ENCODE measurements around the gene PIKFYVE. TPM values are rescaled to one million over a fixed set of nuclear protein-coding genes. Genes with fewer than 3 reads are reported as not detected.
A peak's percentile ranks its signal among the peaks of the same experiment; 100 is the strongest.

PIKFYVE gene
- total and polyA plus RNA-seq, 7 experiments from 2014 or later, result 5.9 to 52.3 (median 36.5) TPM

GRCh38 chr2:208366215-208367127 is 100.4 kb downstream of the PIKFYVE start:
- Mint-ChIP-seq H3K27ac (no peak overlapping the region), H3K9me3 (peaks cover under 1 to 21% (median 8%) of the 10 kb centered on the region in 11 donors), H3K4me1 (peaks cover 0 to 8% (median 0%) of the 10 kb centered on the region in 7 donors), H3K36me3 (peaks cover 2 to 11% (median 7%) of the 10 kb centered on the region in 5 donors), H3K4me3 (no peak overlapping the region), H3K27me3 (peaks cover 0 to 17% (median 11%) of the 10 kb centered on the region in 5 donors)
- ATAC-seq, result peak; percentile 46
- POLR2A ChIA-PET, result interaction anchor here (0.7 kb wide), 1 partner anchor 75 kb away, joined by 3 read pairs; no protein-coding TSS in a partner anchor
- intact Hi-C loops (cut with micrococcal nuclease), result no loop called here
- H3K4me3 ChIP-seq (ENCODE audit: low read length), result no peak overlapping the region
- H3K27ac ChIP-seq (ENCODE audit: low read depth, low read length), result no peak overlapping the region
- peaks cover 0 to 4% (median 0%) of the 10 kb centered on the region in 3 experiments for H3K9me3 ChIP-seq (ENCODE audit: control insufficient read depth in 2 of 3, low read length in 3 of 3)
- CTCF ChIA-PET, result no interaction called here
- H3K4me1 ChIP-seq (ENCODE audit: control insufficient read depth in 2 of 2, insufficient read depth in 2 of 2, low read length in 2 of 2), result peaks cover 0 to 4% of the 10 kb centered on the region in 2 donors
- H3K27me3 ChIP-seq (ENCODE audit: control insufficient read depth in 2 of 2, insufficient read depth in 2 of 2, low read length in 2 of 2), result peaks cover 0 to 2% of the 10 kb centered on the region in 2 donors
- no peaks in the 10 kb centered on the region for H3K36me3 ChIP-seq (ENCODE audit: control insufficient read depth in 2 of 3, insufficient read depth in 3 of 3, low read length in 3 of 3)
- no peak for DNase-seq

DNA sequence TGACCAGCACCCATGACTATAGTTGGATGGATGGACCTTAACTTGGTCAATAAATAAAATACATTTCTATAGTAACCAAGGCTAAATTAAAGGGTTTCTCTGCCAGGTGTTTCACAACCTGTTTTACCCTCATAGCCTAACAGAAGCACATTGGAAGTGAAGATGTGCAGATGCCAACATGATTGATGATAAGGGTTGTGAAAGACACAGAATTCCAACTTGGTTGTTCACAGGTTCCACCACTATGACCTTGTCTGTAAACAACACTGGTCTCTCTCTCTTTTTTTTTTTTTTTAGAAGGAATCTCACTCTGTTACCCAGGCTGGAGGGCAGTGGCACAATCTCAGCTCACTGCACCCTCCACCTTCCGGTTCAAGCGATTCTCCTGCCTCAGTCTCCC is 103.0 kb downstream of the PIKFYVE start:
- H3K9me3 ChIP-seq (ENCODE audit: control insufficient read depth in 2 of 3, low read length in 3 of 3), result peaks cover 0 to 4% (median 0%) of the 10 kb centered on the region in 3 experiments
- peaks cover 0 to 2% of the 10 kb centered on the region in 2 donors for H3K27me3 ChIP-seq (ENCODE audit: control insufficient read depth in 2 of 2, insufficient read depth in 2 of 2, low read length in 2 of 2)
- DNase-seq (no peak), ATAC-seq (no peak)
- H3K36me3 ChIP-seq (ENCODE audit: control insufficient read depth in 2 of 3, insufficient read depth in 3 of 3, low read length in 3 of 3), result no peaks in the 10 kb centered on the region
- H3K4me3 Mint-ChIP-seq, result no peak overlapping the region
- POLR2A ChIA-PET, result no interaction called here
- CTCF ChIA-PET, result no interaction called here
- H3K27ac Mint-ChIP-seq, result no peak overlapping the region
- no peaks in the 10 kb centered on the region for H3K4me1 Mint-ChIP-seq
- peaks cover 0 to 17% (median 11%) of the 10 kb centered on the region in 5 donors for H3K27me3 Mint-ChIP-seq
- H3K36me3 Mint-ChIP-seq, result peaks cover 0 to 9% (median 7%) of the 10 kb centered on the region in 5 donors
- H3K27ac ChIP-seq (ENCODE audit: low read depth, low read length), result no peak overlapping the region
- H3K4me1 ChIP-seq (ENCODE audit: control insufficient read depth in 2 of 2, insufficient read depth in 2 of 2, low read length in 2 of 2), result peaks cover 0 to 2% of the 10 kb centered on the region in 2 donors
- intact Hi-C loops (cut with micrococcal nuclease), result no loop called here
- H3K9me3 Mint-ChIP-seq, result peaks cover 0 to 21% (median 8%) of the 10 kb centered on the region in 11 donors
- H3K4me3 ChIP-seq (ENCODE audit: low read length), result no peak overlapping the region

- Histone ChIP-seq H3K9me3 (ENCODE audit: control insufficient read depth in 2 of 3, low read length in 3 of 3) (no peaks in the 10 kb centered on the region), H3K4me3 (ENCODE audit: low read length) (no peak overlapping the region), H3K27me3 (ENCODE audit: control insufficient read depth in 2 of 2, insufficient read depth in 2 of 2, low read length in 2 of 2) (peaks cover 0 to 2% of the 10 kb centered on the region in 2 donors), H3K36me3 (ENCODE audit: control insufficient read depth in 2 of 3, insufficient read depth in 3 of 3, low read length in 3 of 3) (no peaks in the 10 kb centered on the region), H3K27ac (ENCODE audit: low read depth, low read length) (no peak overlapping the region), H3K4me1 (ENCODE audit: control insufficient read depth in 2 of 2, insufficient read depth in 2 of 2, low read length in 2 of 2) (no peaks in the 10 kb centered on the region)
- Mint-ChIP-seq H3K27me3 (peaks cover 4 to 14% (median 12%) of the 10 kb centered on the region in 5 donors), H3K4me1 (no peaks in the 10 kb centered on the region), H3K9me3 (peaks cover 0 to 6% (median 1%) of the 10 kb centered on the region in 11 donors), H3K27ac (no peak overlapping the region), H3K4me3 (no peak overlapping the region), H3K36me3 (peaks cover 0 to 3% (median 0%) of the 10 kb centered on the region in 5 donors)
- intact Hi-C loops (cut with micrococcal nuclease), result no loop called here
- no peak for ATAC-seq
- no peak for DNase-seq
- POLR2A ChIA-PET, result no interaction called here
- CTCF ChIA-PET, result no interaction called here
Measured at GRCh38 chr2:208370881-208371633, 105.0 kb downstream of the PIKFYVE start.

DNA sequence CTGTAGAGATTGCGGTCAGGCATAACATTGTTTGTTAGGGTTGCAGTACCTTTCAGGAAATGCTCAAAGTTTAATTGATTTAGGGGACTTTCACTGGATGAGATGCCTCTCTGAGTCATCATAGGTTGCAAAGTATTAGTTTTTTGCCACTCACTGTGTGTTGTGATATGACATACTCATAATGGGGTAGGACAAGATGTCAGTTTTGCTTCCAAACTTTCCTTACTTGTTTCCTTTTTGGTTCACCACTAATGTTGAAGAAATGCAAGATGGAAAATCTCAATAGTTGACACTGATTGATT is 105.5 kb downstream of the PIKFYVE start:
- intact Hi-C loops (cut with micrococcal nuclease), result no loop called here
- H3K9me3 ChIP-seq (ENCODE audit: control insufficient read depth in 2 of 3, low read length in 3 of 3), result no peaks in the 10 kb centered on the region
- Mint-ChIP-seq H3K27me3 (peaks cover 4 to 13% (median 12%) of the 10 kb centered on the region in 5 donors), H3K36me3 (peaks cover 0 to 3% (median 0%) of the 10 kb centered on the region in 5 donors), H3K9me3 (peaks cover 0 to under 1% (median 0%) of the 10 kb centered on the region in 11 donors), H3K4me3 (no peak overlapping the region), H3K4me1 (no peaks in the 10 kb centered on the region), H3K27ac (no peak overlapping the region)
- ATAC-seq (no peak), DNase-seq (no peak)
- no peak overlapping the region for H3K4me3 ChIP-seq (ENCODE audit: low read length)
- no peaks in the 10 kb centered on the region for H3K4me1 ChIP-seq (ENCODE audit: control insufficient read depth in 2 of 2, insufficient read depth in 2 of 2, low read length in 2 of 2)
- POLR2A ChIA-PET, result no interaction called here
- CTCF ChIA-PET, result no interaction called here
- H3K27ac ChIP-seq (ENCODE audit: low read depth, low read length), result no peak overlapping the region
- no peaks in the 10 kb centered on the region for H3K36me3 ChIP-seq (ENCODE audit: control insufficient read depth in 2 of 3, insufficient read depth in 3 of 3, low read length in 3 of 3)
- H3K27me3 ChIP-seq (ENCODE audit: control insufficient read depth in 2 of 2, insufficient read depth in 2 of 2, low read length in 2 of 2), result peaks cover 0 to 2% of the 10 kb centered on the region in 2 donors

DNA sequence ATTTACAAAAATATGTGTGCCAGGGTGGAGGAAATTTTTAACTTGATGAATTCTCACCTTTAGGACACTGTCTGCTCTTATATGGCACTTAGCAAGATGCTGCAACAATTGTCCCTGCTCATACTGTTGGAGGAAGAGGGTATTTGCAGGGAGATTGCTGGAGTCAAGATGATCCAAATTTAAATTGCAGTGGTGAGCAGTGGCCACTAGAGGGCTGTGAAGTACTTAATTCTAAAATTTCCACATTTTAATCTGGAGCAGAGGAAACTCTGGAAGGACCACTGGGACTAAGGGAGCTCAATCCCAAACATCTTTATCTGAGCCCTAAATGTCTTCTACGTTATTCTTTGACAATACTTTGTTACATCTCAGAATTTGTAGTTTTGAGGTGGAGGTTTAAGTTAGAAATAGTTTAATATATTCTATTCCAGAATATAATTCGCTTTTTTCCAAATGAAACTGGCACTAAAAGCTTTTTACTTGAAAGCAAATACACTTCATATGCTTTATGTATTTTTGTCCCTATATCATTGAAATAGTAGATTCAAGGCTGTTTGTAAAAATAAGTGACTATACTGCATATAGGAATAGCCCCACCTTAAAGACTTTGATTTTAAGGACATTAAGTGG is 107.5 kb downstream of the PIKFYVE start:
- intact Hi-C loops (cut with micrococcal nuclease), result loop anchor here in 1 of 2 donors (1.0 kb wide), 1 partner anchor 1588 kb away; no protein-coding TSS in a partner anchor
- H3K36me3 Mint-ChIP-seq, result no peaks in the 10 kb centered on the region
- ChIA-PET CTCF (no interaction called here), POLR2A (interaction anchor here (0.5 kb wide), 1 partner anchor 989 kb away, joined by 3 read pairs; no protein-coding TSS in a partner anchor)
- Histone ChIP-seq H3K27ac (ENCODE audit: low read depth, low read length) (no peak overlapping the region), H3K27me3 (ENCODE audit: control insufficient read depth in 2 of 2, insufficient read depth in 2 of 2, low read length in 2 of 2) (peaks cover 0 to 2% of the 10 kb centered on the region in 2 donors), H3K4me1 (ENCODE audit: control insufficient read depth in 2 of 2, insufficient read depth in 2 of 2, low read length in 2 of 2) (no peaks in the 10 kb centered on the region), H3K4me3 (ENCODE audit: low read length) (no peak overlapping the region), H3K9me3 (ENCODE audit: control insufficient read depth in 2 of 3, low read length in 3 of 3) (no peaks in the 10 kb centered on the region), H3K36me3 (ENCODE audit: control insufficient read depth in 2 of 3, insufficient read depth in 3 of 3, low read length in 3 of 3) (no peaks in the 10 kb centered on the region)
- ATAC-seq, result peak; percentile 66
- DNase-seq, result peak in 3 of 9 donors; percentile 15 to 22 (median 19)
- no peak overlapping the region for H3K4me3 Mint-ChIP-seq
- no peak overlapping the region for H3K27ac Mint-ChIP-seq
- H3K27me3 Mint-ChIP-seq, result peaks cover under 1 to 15% (median 4%) of the 10 kb centered on the region in 5 donors
- no peaks in the 10 kb centered on the region for H3K4me1 Mint-ChIP-seq
- peaks cover 0 to 3% (median 0%) of the 10 kb centered on the region in 11 donors for H3K9me3 Mint-ChIP-seq

DNA sequence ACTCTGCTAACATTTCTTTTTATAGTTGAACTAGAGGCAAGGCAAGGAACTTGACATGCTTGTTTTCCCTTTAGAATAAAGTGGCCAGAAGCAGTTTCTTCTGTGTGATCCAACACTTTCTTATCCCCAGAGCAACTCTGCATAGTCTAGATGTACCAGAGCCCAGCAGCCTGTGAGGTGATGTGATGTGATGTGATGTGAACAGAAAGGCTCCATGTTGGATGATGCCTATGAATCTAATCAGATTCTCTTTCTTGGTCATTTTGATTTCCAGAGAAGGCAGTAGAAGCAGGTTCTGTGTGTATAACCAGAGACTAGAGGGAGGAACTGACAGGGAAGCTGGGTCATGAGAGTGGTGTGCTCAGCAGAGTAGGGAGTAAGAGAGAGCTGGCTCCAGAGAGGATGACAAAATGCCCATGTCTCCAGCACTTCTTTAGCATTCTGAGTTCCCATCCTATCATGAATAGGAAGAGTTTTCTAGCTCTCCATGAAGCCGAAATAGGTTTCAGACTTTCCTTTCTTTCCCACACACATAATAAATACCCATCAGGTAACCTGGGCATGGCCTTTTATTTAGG is 109.5 kb downstream of the PIKFYVE start:
- ATAC-seq, result no peak
- Mint-ChIP-seq H3K4me1 (no peaks in the 10 kb centered on the region), H3K27ac (no peak overlapping the region), H3K36me3 (no peaks in the 10 kb centered on the region), H3K9me3 (peaks cover 0 to 3% (median 0%) of the 10 kb centered on the region in 11 donors), H3K27me3 (peaks cover 0 to 15% (median 5%) of the 10 kb centered on the region in 5 donors), H3K4me3 (no peak overlapping the region)
- Histone ChIP-seq H3K9me3 (ENCODE audit: control insufficient read depth in 2 of 3, low read length in 3 of 3) (no peaks in the 10 kb centered on the region), H3K36me3 (ENCODE audit: control insufficient read depth in 2 of 3, insufficient read depth in 3 of 3, low read length in 3 of 3) (no peaks in the 10 kb centered on the region), H3K27me3 (ENCODE audit: control insufficient read depth in 2 of 2, insufficient read depth in 2 of 2, low read length in 2 of 2) (no peaks in the 10 kb centered on the region), H3K27ac (ENCODE audit: low read depth, low read length) (no peak overlapping the region), H3K4me1 (ENCODE audit: control insufficient read depth in 2 of 2, insufficient read depth in 2 of 2, low read length in 2 of 2) (no peaks in the 10 kb centered on the region), H3K4me3 (ENCODE audit: low read length) (no peak overlapping the region)
- ChIA-PET CTCF (no interaction called here), POLR2A (no interaction called here)
- intact Hi-C loops (cut with micrococcal nuclease), result no loop called here
- DNase-seq, result no peak

Data from naive thymus-derived CD4-positive, alpha-beta T cell (primary cell).